Measurements from ENCODE around the gene OXER1.

Gene OXER1

GRCh38 chr2:42756966-42757513, 6.9 kb downstream of the OXER1 start:
- Histone ChIP-seq H4K8ac (ENCODE audit: low read depth, low read length) (no peak overlapping the region), H3K4me2 (ENCODE audit: insufficient read depth, low read length, poor library complexity, severe bottlenecking) (no peak overlapping the region), H4K91ac (ENCODE audit: low read depth, low read length, poor library complexity) (no peak overlapping the region), H2AK5ac (ENCODE audit: low read depth, low read length) (peak overlapping the region; percentile 44), H3K27me3 (ENCODE audit: control insufficient read depth in 3 of 3, insufficient read depth in 3 of 3, low read depth in 1 of 3, low read length in 3 of 3) (no peaks in the 10 kb centered on the region), H3K4me3 (ENCODE audit: low read length in 2 of 2) (no peak overlapping the region), H3K18ac (ENCODE audit: low read length) (no peak overlapping the region), H3K4me1 (ENCODE audit: control insufficient read depth in 2 of 2, insufficient read depth in 1 of 2, low read depth in 1 of 2, low read length in 2 of 2) (peaks cover 0 to 2% of the 10 kb centered on the region in 2 donors), H2BK12ac (ENCODE audit: low read length) (no peak overlapping the region), H3K79me1 (ENCODE audit: low read depth, low read length) (no peaks in the 10 kb centered on the region), H3K36me3 (replicated peaks in 1 of 2; ENCODE audit: control insufficient read depth in 2 of 2, insufficient read depth in 2 of 2, low read length in 2 of 2) (peaks cover 2 to 7% of the 10 kb centered on the region in 2 donors), H3K4ac (ENCODE audit: low read length) (no peak overlapping the region), H3K9me3 (replicated peaks in 1 of 2; ENCODE audit: control insufficient read depth in 2 of 2, insufficient read depth in 1 of 2, low read depth in 1 of 2, low read length in 2 of 2) (peaks cover 0 to 2% of the 10 kb centered on the region in 2 donors), H3K14ac (ENCODE audit: low read length) (peak overlapping the region; percentile 32), H3K27ac (replicated peaks; ENCODE audit: low read length) (no peak overlapping the region), H3K9ac (ENCODE audit: low read depth, low read length, poor library complexity) (no peak overlapping the region), H2BK5ac (ENCODE audit: low read length) (no peak overlapping the region), H2BK120ac (ENCODE audit: low read depth, low read length) (no peak overlapping the region), H3K23ac (ENCODE audit: low read depth, low read length, poor library complexity) (no peak overlapping the region), H2BK15ac (ENCODE audit: low read length) (no peak overlapping the region), H2AFZ (ENCODE audit: low read length) (no peak overlapping the region)
- no peak for DNase-seq (ENCODE audit: low spot score)
- WGBS, 2 donors (ENCODE audit: extremely low coverage in 2 of 2, insufficient read length in 2 of 2, insufficient replicate concordance in 1 of 2), result no CpG with 5 or more reads among the region's 6 CpGs

- no peak overlapping the region for H4K8ac ChIP-seq (ENCODE audit: low read depth, low read length)
- no peak overlapping the region for H2AFZ ChIP-seq (ENCODE audit: low read length)
- H3K4me2 ChIP-seq (ENCODE audit: insufficient read depth, low read length, poor library complexity, severe bottlenecking), result no peak overlapping the region
- peaks cover 2 to 7% of the 10 kb centered on the region in 2 donors for H3K36me3 ChIP-seq (replicated peaks in 1 of 2; ENCODE audit: control insufficient read depth in 2 of 2, insufficient read depth in 2 of 2, low read length in 2 of 2)
- H3K27me3 ChIP-seq (ENCODE audit: control insufficient read depth in 3 of 3, insufficient read depth in 3 of 3, low read depth in 1 of 3, low read length in 3 of 3), result no peaks in the 10 kb centered on the region
- H3K9ac ChIP-seq (ENCODE audit: low read depth, low read length, poor library complexity), result no peak overlapping the region
- no peak overlapping the region for H3K4ac ChIP-seq (ENCODE audit: low read length)
- no peak for DNase-seq (ENCODE audit: low spot score)
- no peak overlapping the region for H3K4me3 ChIP-seq (ENCODE audit: low read length in 2 of 2)
- H3K9me3 ChIP-seq (replicated peaks in 1 of 2; ENCODE audit: control insufficient read depth in 2 of 2, insufficient read depth in 1 of 2, low read depth in 1 of 2, low read length in 2 of 2), result peaks cover 0 to 2% of the 10 kb centered on the region in 2 donors
- H3K18ac ChIP-seq (ENCODE audit: low read length), result no peak overlapping the region
- H2BK5ac ChIP-seq (ENCODE audit: low read length), result no peak overlapping the region
- no CpG with 5 or more reads among the region's 10 CpGs for WGBS, 2 donors (ENCODE audit: extremely low coverage in 2 of 2, insufficient read length in 2 of 2, insufficient replicate concordance in 1 of 2)
- H3K79me1 ChIP-seq (ENCODE audit: low read depth, low read length), result no peaks in the 10 kb centered on the region
- H2BK15ac ChIP-seq (ENCODE audit: low read length), result no peak overlapping the region
- no peak overlapping the region for H3K14ac ChIP-seq (ENCODE audit: low read length)
- H2AK5ac ChIP-seq (ENCODE audit: low read depth, low read length), result no peak overlapping the region
- no peak overlapping the region for H2BK12ac ChIP-seq (ENCODE audit: low read length)
- no peak overlapping the region for H3K27ac ChIP-seq (replicated peaks; ENCODE audit: low read length)
- peak overlapping the region; percentile 62 for H3K23ac ChIP-seq (ENCODE audit: low read depth, low read length, poor library complexity)
- H3K4me1 ChIP-seq (ENCODE audit: control insufficient read depth in 2 of 2, insufficient read depth in 1 of 2, low read depth in 1 of 2, low read length in 2 of 2), result peaks cover 0 to 2% of the 10 kb centered on the region in 2 donors
- no peak overlapping the region for H2BK120ac ChIP-seq (ENCODE audit: low read depth, low read length)
- no peak overlapping the region for H4K91ac ChIP-seq (ENCODE audit: low read depth, low read length, poor library complexity)
Measured at GRCh38 chr2:42756150-42756775, 7.7 kb downstream of the OXER1 start.

- H3K14ac ChIP-seq (ENCODE audit: low read length), result no peak overlapping the region
- H3K36me3 ChIP-seq (replicated peaks in 1 of 2; ENCODE audit: control insufficient read depth in 2 of 2, insufficient read depth in 2 of 2, low read length in 2 of 2), result peaks cover 2 to 7% of the 10 kb centered on the region in 2 donors
- peaks cover 0 to 2% of the 10 kb centered on the region in 2 donors for H3K4me1 ChIP-seq (ENCODE audit: control insufficient read depth in 2 of 2, insufficient read depth in 1 of 2, low read depth in 1 of 2, low read length in 2 of 2)
- no peak overlapping the region for H4K91ac ChIP-seq (ENCODE audit: low read depth, low read length, poor library complexity)
- no peak overlapping the region for H2BK15ac ChIP-seq (ENCODE audit: low read length)
- WGBS, 2 donors (ENCODE audit: extremely low coverage in 2 of 2, insufficient read length in 2 of 2, insufficient replicate concordance in 1 of 2), result no CpG with 5 or more reads among the region's 14 CpGs
- no peaks in the 10 kb centered on the region for H3K27me3 ChIP-seq (ENCODE audit: control insufficient read depth in 3 of 3, insufficient read depth in 3 of 3, low read depth in 1 of 3, low read length in 3 of 3)
- no peak overlapping the region for H3K4me2 ChIP-seq (ENCODE audit: insufficient read depth, low read length, poor library complexity, severe bottlenecking)
- no peak overlapping the region for H2BK12ac ChIP-seq (ENCODE audit: low read length)
- H2BK5ac ChIP-seq (ENCODE audit: low read length), result no peak overlapping the region
- no peak overlapping the region for H3K9ac ChIP-seq (ENCODE audit: low read depth, low read length, poor library complexity)
- H3K4ac ChIP-seq (ENCODE audit: low read length), result no peak overlapping the region
- H2AFZ ChIP-seq (ENCODE audit: low read length), result no peak overlapping the region
- peaks cover 0 to 2% of the 10 kb centered on the region in 2 donors for H3K9me3 ChIP-seq (replicated peaks in 1 of 2; ENCODE audit: control insufficient read depth in 2 of 2, insufficient read depth in 1 of 2, low read depth in 1 of 2, low read length in 2 of 2)
- no peak overlapping the region for H3K23ac ChIP-seq (ENCODE audit: low read depth, low read length, poor library complexity)
- H2AK5ac ChIP-seq (ENCODE audit: low read depth, low read length), result no peak overlapping the region
- no peak overlapping the region for H3K27ac ChIP-seq (replicated peaks; ENCODE audit: low read length)
- H3K4me3 ChIP-seq (ENCODE audit: low read length in 2 of 2), result no peak overlapping the region
- H2BK120ac ChIP-seq (ENCODE audit: low read depth, low read length), result no peak overlapping the region
- no peak for DNase-seq (ENCODE audit: low spot score)
- H4K8ac ChIP-seq (ENCODE audit: low read depth, low read length), result no peak overlapping the region
- H3K79me1 ChIP-seq (ENCODE audit: low read depth, low read length), result no peaks in the 10 kb centered on the region
- H3K18ac ChIP-seq (ENCODE audit: low read length), result no peak overlapping the region
Measured at GRCh38 chr2:42755191-42755880, 8.6 kb downstream of the OXER1 start.

DNA sequence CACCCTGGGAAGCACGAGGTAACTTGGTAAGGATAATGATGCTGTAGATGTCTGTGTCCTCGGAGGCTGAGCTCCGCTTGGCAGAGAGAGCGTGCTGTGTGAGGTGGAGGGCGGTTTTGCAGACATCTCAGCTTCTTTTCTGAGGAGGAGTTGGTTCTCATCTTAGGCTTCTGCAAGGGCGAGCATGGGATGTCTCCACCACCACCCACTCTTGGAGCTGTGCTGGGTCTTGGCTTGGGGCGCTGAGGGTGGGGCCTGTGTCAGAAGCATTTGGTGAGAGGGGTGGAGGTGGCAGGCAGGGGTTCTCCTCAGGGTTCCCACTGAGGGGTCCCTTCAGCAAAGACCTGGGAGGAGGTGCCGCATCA, 9.2 kb downstream of the OXER1 start:
- H3K18ac ChIP-seq (ENCODE audit: low read length), result no peak overlapping the region
- no peak overlapping the region for H3K27ac ChIP-seq (replicated peaks; ENCODE audit: low read length)
- no peak overlapping the region for H2BK12ac ChIP-seq (ENCODE audit: low read length)
- no peaks in the 10 kb centered on the region for H3K27me3 ChIP-seq (ENCODE audit: control insufficient read depth in 3 of 3, insufficient read depth in 3 of 3, low read depth in 1 of 3, low read length in 3 of 3)
- DNase-seq (ENCODE audit: low spot score), result no peak
- no peak overlapping the region for H2BK15ac ChIP-seq (ENCODE audit: low read length)
- no peak overlapping the region for H2AK5ac ChIP-seq (ENCODE audit: low read depth, low read length)
- no peak overlapping the region for H3K4ac ChIP-seq (ENCODE audit: low read length)
- no peak overlapping the region for H3K4me2 ChIP-seq (ENCODE audit: insufficient read depth, low read length, poor library complexity, severe bottlenecking)
- no peak overlapping the region for H3K4me3 ChIP-seq (ENCODE audit: low read length in 2 of 2)
- H3K79me1 ChIP-seq (ENCODE audit: low read depth, low read length), result no peaks in the 10 kb centered on the region
- no CpG with 5 or more reads among the region's 8 CpGs for WGBS, 2 donors (ENCODE audit: extremely low coverage in 2 of 2, insufficient read length in 2 of 2, insufficient replicate concordance in 1 of 2)
- H4K91ac ChIP-seq (ENCODE audit: low read depth, low read length, poor library complexity), result no peak overlapping the region
- H3K14ac ChIP-seq (ENCODE audit: low read length), result no peak overlapping the region
- peaks cover 0 to 2% of the 10 kb centered on the region in 2 donors for H3K4me1 ChIP-seq (ENCODE audit: control insufficient read depth in 2 of 2, insufficient read depth in 1 of 2, low read depth in 1 of 2, low read length in 2 of 2)
- no peak overlapping the region for H3K9ac ChIP-seq (ENCODE audit: low read depth, low read length, poor library complexity)
- H2BK5ac ChIP-seq (ENCODE audit: low read length), result no peak overlapping the region
- H4K8ac ChIP-seq (ENCODE audit: low read depth, low read length), result no peak overlapping the region
- no peak overlapping the region for H2AFZ ChIP-seq (ENCODE audit: low read length)
- H3K23ac ChIP-seq (ENCODE audit: low read depth, low read length, poor library complexity), result no peak overlapping the region
- H2BK120ac ChIP-seq (ENCODE audit: low read depth, low read length), result no peak overlapping the region
- H3K36me3 ChIP-seq (replicated peaks in 1 of 2; ENCODE audit: control insufficient read depth in 2 of 2, insufficient read depth in 2 of 2, low read length in 2 of 2), result peaks cover 2 to 7% of the 10 kb centered on the region in 2 donors
- H3K9me3 ChIP-seq (replicated peaks in 1 of 2; ENCODE audit: control insufficient read depth in 2 of 2, insufficient read depth in 1 of 2, low read depth in 1 of 2, low read length in 2 of 2), result peaks cover 0 to 2% of the 10 kb centered on the region in 2 donors

Measured in neuronal stem cell (in vitro differentiated cells).